Stimulated activated CD4-positive, alpha-beta T cell treated with anti-CD3 and anti-CD28 coated beads, Interleukin-2, amount 100 ng/mL, for 24 hours (primary cell): ENCODE measurements around the gene MEX3D.
"Not testable (repeated sequence)": the region's sequence is repeated elsewhere in the genome, so short reads cannot be mapped to it uniquely, and the experiment has no call there.

Experiments used
- DNase-seq, 2 donors: peaks; one replicate each; pipeline ENCODE4 v3.0.0-alpha.2; 2020

The MEX3D gene

DNA sequence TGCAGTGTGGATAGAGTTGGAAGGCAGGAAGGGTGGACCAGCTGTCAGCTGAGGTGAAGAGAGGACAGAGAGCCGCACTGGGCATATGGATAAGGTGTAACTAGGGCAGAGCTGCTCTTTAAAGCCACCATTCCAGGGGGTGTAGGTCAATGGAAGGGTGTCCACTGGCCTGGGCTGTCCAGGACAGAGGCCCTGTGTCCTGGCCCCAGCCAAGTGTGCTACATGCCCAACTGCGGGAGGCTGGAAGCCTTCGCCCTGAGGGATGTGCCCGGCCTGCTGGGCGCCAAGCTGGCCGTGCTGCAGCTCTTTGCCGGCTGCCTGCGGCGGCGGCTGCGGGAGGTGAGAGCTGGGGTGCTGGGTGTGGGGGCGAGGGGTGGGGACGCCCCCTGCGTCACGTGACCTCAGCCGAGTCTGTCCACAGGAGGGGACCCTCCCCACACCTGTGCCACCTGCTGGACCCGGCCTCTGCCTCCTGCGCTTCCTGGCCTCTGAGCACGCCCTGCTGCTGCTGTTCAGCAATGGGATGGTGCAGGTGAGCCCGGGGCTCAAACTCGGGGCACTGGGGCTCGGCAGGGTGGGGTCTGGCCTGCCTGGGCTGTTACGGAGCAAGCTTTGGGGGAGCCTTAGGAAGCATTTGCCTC lies 34.5 kb downstream of the MEX3D start:
- no peak for DNase-seq

DNA sequence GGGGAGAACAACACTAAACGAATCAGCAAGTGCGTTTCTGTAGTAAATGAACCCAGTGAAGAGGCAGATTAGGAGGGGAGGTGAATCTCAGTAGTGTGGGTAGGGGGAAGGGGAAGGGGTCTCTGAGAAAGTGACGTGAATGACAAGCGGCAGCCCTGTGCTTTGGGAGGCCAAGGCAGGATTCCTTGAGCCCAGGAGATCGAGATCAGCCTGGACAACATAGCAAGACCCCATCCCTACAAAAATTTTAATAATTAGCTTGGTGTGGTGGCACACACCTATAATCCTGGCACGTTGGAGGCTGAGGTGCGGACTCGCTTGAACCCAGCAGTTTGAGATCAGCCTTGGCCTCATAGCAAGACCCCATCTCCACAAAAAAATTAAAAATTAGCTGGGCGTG lies 36.1 kb downstream of the MEX3D start:
- DNase-seq: no peak

DNA sequence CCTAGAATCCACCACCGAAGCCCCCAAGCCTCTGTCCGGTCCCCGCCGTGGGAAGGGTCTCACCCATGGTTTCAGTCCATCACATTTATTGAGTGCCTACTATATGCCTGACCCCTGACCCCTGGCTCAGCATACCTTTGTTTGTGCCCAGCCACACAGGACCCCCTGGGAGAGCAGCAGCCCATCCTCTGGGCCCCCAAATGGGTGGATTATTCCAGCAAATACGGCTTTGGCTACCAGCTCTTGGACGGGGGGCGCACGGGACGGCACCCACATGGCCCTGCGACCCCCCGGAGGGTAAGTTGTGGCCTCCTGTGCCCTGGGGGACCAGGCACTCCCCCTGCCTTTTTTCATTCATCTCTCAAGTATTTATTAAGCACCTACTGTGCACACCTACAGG lies 36.5 kb downstream of the MEX3D start:
- DNase-seq: no peak

DNA sequence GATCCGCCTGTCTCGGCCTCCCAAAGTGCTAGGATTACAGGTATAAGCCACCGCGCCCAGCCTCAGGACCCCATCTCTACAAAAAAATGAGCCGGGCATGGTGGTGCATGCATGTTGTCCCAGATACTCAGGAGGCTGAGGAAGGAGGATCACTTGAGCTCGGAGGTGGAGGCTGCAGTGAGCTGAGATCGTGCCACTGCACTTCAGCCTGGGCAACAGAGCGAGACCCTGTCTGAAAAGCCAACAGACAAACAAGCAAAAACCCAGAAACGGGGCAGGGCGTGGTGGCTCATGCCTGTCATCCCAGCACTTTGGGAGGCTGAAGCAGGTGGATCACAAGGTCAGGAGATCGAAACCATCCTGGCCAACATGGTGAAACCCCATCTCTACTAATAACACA lies 37.3 kb downstream of the MEX3D start:
- not testable (repeated sequence) for DNase-seq

DNA sequence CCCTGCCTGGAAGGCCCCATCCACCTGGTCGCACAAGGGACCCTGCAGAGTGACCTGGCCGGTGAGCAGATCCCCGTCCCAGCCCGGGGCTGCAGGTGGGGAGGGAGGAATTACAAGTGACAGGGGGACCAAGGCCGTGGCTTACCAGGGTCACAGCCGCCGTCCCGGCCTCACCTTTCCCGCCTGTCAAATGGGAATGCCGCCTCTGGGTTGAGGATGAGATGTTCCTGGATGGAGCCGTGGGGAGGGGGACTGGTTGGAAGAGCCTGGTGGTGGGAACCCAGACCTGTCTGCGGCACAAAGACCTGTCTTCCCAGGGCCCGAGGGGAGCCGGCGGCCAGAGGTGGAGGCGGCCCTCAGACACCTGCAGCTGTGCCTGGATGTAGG lies 38.7 kb downstream of the MEX3D start:
- no peak for DNase-seq

DNA sequence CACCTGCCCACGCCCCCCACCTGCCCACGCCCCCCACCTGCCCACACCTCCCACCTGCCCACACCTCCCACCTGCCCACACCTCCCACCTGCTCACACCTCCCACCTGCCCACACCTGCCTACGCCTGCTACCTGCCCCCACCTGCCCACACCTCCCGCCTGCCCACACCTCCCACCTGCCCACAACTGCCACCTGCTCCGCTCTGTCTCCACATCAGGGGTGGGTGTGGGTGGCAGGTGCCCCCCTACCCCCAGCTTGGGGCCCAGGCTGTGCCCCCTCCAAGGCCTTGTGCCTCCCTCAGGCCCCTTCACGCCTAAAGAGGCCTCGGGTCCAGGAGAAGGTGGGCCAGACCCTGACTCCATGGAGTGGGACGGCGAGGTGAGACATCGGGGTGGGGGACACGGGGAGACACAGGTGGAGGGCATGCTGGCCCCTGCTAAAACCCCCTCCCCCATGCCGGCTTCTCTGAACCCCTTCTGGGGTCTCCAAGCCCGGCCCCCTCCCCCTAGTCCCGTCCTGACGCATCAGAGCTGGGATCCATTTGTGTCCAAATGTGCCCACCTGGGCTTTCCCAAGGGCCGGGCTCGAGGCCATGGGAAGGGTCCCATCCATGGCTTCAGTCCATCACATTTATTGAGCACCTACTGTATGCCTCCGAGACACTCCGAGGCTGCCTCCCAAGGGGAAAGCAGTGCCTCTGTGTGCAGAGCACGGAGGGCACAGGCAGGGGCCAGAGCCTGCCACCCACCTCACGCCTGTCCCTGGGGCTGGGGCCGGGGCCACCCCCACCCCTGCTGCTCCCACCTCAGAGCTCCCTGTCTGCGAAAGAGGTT lies 39.3 kb downstream of the MEX3D start:
- DNase-seq: no peak

DNA sequence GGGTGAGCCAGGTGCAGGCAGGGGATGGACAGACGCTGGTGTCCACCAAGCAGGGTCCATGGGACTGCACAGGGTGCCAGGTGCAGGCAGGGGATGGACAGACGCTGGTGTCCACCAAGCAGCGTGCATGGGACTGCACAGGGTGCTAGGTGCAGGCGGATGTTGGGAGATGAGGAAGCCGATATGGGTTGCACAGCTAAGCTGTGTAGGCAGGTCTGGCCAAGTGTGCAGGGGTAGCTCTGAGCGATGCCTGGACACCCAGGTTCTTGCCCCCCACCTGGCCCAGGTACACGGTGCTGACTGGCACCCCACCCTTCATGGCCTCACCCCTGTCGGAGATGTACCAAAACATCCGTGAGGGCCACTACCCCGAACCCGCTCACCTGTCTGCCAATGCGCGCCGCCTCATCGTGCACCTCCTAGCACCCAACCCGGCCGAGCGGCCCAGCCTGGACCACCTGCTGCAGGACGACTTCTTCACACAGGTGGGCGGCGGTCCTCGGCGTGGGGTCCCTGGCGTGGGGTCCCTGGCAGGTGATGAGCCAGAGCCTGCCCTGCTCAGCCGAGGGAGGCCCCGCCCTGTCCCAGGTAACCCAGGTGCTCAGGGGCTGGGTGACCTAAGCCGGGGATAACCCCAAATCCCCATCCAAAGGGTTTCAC lies 40.3 kb downstream of the MEX3D start:
- DNase-seq: no peak

DNA sequence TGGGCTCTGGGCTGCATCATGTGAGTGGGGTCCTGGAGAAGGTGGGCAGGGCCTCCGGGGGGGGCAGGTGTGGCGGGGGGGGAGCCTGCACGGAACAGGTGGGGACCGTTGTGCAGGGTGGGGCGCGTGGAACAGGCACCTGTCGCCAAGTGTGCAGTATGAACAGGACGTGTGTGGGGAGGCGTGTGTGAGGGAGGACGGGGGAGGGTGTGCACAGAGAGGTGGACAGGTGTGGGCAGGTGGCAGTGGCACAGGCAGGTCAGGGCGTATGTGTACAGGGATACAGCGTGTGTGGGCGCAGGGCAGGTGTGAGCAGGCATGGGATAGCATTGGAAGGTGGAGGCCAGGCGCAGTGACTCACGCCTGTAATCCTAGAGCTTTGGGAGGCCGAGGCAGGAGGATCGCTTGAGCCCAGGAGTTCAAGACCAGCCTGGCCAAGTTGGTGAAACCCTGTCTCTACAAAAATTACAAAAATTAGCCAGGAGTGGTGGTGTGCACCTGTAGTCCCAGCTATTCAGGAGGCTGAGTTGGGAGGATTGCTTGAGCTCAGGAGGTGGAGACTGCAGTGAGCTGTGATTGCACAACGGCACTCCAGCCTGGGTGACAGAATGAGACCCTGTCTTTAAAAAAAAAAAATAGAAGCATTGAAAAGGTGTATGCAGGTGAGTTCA lies 41.0 kb downstream of the MEX3D start:
- DNase-seq: no peak

DNA sequence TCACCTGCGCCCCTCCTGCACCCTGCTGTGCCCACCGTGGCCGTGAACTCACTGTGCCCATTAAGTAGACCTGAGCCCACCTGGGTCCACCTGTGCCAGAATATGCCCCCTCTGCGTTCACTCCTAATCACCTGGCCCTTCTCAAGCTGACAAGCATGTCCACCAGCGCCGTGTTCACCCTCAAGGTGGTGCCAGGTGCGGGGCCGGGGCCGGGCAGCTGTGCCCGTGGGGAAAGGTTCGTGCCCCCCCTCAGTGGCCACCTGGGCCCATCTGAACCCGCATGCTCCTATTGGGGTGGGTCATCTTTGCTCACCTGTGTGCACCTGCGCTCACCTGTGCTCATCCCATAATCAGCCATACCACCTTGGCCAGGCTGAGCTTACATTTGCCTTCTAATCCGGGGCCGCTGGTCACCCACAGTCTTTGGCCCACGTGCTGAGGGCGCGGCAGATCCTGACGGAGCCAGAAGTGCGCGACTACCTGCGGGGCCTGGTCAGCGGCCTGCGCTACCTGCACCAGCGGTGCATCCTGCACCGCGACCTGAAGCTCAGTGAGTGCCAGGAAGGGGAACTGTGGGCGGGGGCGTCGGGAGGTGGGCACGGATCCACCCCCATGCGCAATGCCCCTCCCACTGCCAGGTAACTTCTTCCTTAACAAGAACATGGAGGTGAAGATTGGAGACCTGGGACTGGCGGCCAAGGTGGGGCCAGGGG lies 41.9 kb downstream of the MEX3D start:
- DNase-seq: no peak

DNA sequence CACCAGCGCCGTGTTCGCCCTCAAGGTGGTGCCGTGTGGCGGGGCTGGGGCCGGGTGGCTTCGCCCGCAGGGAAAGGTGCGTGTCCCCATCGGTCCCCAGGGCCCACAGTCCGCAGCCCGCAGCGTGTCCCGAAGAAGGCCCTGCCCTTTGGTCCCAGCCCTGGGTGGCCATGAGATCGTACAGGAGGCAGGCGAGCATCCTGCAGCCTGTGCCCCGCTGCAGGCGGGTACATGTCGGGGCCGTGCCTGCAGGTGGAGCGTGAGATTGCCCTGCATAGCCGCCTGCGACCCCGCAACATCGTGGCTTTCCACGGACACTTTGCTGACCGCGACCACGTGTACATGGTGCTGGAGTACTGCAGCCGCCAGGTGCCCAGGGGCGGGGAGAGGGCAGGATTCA lies 42.8 kb downstream of the MEX3D start:
- no peak for DNase-seq

DNA sequence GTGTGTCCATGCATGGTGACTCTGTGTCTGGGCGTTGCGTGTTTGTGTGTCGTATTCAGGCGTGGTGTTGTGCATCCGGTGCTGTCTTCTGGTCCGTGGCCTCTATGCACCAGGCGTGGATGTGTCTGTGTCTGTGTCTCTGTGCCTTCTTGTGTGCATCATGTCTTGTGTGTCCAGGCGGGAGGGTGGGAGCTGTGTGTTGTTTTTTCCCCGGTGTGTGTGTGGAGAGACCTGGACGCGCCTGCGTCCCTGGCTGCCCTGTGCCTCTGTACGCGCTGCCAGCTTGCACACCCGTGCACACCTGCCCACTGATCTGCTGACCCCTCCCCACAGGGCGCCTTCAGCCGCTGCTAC lies 43.2 kb downstream of the MEX3D start:
- no peak for DNase-seq

DNA sequence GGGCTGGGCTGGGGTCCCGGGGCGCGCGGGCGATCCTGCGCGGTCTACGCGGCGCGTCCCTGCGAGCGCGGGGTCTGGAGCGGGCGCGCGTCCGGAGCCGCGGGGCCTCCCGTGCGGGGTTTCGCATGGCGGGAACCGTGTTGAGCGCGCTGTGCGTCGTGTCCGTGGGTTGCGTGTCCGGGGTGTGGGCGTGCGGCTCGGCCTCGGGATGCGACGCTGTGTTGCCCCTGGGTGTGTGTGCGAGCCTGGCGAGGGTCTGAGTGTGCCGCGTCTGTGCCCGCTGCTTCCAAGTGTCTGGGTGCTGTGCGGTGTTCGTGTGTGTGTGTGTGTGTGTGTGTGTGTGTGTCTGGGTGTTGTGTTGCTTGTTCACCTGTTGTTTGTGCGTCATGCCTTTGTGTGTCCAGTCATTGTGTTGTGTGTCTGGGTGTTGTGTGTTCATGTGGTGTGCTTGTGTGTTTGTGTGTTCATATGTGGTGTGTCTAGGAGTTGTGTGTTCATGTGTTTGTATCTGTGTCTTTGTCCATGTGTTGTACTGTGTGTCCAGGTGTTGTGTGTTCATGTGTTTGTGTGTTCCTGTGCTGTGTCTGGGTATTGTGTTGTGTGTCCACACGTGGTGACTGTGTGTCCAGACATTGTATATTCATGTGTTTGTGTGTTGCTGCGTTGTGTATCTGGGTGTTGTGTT lies 43.7 kb downstream of the MEX3D start:
- no peak for DNase-seq

DNA sequence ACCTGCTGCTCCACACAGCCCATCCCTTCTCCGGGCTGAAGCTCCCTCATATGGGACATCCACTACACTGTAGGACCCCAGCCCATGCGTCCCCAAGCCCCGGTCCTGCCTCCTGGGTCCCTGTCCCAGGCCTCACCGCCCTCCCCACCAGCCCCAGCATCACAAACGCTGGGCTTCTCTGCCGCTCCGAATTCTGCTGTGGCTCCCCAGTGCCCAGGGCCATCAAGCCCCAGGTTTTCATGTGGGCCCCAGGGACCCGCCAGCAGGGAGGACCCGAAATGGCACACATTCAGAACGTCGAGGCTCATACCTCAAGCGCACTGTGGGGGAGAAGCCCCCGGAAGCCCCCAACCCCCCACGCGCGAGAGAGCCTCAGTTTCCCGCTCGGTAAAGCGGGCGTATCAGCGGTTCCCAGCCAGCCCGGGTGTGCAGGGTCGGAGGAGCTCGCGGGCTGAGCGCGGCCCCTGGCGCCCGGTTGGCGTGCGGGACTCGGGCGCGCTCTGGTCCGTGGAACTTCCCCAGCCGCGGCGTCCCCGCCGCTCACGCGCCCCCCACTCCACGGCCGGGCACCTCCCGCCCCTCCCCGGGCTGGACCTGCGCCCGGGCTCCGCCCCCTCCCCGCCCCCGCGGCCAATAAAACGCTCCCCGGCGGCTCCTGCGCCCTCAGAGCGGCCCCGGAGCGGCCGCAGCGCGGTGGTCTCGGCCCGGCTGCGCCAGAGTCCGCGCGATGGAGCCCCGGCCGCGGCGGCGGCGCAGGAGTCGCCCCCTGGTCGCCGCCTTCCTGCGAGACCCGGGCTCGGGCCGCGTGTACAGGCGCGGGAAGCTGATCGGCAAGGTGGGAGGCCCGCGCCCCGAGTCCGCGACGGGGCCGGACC lies 44.5 kb downstream of the MEX3D start, which contains the start of gene PLK5:
Gene PLK5, plus strand, starts transcription at position 666 of the 875 bp plus-strand sequence. CDS start 2,920 bp downstream, outside the sequence.
- DNase-seq: no peak

DNA sequence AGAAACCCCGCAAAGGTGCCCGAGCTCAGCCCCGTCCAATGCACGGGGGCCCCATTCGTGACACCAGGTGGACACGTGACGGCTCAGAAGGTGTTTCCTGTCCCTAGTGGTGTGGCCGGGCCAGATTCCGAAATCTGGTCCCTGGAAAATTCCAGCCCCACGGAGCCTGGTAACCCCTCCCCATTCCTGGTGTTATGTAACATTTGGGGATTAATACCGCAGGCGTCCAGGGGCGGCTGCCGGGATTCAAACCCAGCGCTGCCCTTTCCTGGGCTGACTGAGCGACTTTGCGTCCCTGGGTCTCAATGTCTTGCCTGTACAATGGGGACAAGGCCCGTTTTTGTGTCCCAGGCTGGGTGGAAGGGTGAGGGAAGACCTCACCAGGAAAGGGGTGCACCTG lies 45.3 kb downstream of the MEX3D start:
- no peak for DNase-seq

DNA sequence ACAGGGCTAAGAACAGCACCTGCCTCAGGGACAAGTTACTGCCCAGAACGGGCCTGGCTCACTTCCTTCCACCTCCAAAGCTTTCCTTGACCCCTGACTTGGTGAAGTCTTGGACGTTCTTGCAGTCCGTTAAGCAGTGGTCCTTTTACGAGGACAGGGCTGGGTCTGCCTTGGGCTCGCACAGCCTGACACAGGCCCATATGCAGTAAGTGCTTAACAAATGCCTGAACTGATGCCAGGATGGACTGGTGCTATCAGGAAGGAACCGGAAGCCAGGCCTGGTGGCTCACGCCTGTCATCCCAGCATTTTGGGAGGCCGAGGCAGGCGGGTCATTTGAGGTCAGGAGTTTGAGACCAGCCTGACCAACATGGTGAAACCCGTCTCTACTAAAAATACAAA lies 46.1 kb downstream of the MEX3D start:
- DNase-seq: no peak

DNA sequence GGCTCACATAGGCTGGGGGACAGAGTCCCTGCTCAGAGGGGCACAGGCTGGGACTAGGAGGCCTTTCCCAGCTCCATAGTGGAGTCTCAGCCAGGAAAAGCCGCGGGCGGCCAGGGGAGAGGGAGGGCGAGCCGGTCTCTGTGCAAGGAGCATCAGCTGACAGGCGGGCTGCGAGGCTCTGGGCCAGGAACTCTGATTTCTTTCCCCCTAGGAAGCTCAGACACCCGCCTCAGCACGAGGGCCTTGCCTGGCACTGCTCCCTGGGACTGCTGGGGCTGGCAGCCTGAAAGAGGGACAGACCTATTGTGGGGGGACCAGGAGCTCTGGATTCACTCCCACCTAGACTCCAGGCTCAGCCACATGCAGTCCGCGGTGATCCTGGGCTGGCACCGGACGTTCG lies 46.5 kb downstream of the MEX3D start:
- DNase-seq: no peak

DNA sequence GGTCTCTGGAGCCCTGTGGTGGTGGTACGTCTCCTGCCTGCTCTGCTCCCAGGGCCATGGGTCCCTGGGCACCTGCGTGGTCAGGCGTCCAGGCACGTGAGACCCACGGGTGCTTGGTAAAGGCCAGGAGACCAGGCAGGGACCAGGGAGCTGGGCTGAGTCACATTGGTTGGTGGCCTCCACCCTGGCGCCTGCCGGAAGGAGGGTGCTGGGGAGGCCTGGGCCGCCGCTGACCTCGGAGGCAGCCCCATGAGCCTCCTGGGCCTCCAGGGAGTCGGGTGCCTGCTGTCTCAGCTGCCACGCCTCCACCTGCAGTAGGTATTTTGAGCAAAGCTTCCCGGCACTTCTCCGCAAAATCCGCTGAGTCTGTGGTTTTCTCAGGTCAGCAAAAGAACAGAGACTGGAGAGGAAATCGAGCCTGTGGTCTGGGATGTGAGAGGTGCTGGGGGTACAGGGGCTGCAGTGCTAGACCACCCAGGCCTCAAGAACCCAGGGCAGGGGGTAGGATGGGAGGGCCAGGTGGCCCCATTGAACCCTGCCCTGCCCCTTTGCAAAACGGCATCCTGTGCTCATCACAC lies 47.8 kb downstream of the MEX3D start:
- DNase-seq: no peak

DNA sequence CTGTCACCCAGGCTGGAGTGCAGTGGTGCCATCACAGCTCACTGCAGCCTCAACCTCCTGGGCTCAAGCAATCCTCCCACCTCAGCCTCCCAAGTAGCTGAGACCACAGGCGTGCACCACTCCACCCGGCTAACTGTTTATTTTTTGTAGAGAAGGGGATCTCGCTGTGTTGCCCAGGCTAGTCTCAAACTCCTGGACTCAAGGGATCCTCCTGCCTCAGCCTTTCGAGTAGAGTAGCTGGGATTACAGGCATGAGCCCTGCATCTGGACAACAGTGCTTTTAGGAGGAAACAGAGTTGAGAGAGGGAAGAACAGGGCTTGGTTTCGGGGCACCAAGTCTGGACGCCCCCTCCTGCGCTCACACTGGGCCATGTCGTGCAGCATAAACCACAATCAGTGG lies 48.3 kb downstream of the MEX3D start:
- DNase-seq: not testable (repeated sequence)

DNA sequence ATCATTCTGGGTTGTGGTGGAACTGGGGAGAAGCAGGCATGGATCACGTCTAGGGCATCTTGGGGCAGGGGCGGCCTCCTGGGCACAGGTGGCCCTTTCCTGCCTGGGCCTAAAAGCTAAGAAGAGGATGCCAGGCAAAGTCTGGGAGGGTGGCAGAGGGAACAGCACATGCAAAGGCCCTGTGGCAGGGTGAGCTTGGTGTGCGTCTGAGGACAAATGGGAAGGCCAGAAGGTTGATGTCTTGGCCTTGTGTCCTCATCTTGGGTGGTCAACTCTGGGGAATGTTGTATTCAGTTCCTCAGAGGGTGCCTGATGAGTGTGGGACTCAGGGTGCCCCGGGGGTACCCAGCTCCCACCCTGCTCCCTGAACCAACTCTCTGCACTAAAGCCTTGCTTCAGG lies 49.7 kb downstream of the MEX3D start:
- no peak for DNase-seq

DNA sequence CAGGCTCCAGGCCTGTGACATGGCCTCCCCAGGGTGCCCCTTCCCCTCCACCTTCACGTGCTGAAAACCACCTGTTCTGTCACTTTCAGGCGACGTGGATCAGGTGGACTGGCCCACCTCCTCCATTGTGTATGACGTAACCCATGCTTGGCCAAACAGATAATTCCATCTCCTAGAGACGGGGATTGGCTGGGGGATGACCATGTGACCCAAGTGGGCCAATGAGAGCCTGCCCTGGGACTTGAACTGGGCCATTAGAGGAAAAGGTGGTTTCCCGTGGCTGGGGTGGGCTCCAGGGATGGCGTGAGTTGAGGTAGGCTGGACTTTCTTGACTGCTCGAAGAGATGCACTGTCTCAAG lies 51.8 kb downstream of the MEX3D start:
- DNase-seq: no peak
